Tibial nerve (tissue), 4 donors: ENCODE results near the gene DPYSL4. TPM values are rescaled to one million over a fixed set of nuclear protein-coding genes. Genes with fewer than 3 reads are reported as not detected.

ENCODE experiments used
- DNase-seq, 2 donors: peaks; one replicate each; pipeline ENCODE4 v3.0.0-alpha.2; 2019; ENCODE audit warnings: low spot score in 2 of 2
- H3K27ac ChIP-seq, 4 donors: fragments of 200-600 bp; sonication (generic) in 3 of 4; one replicate each; pipeline ENCODE4 v1.5.1; 2017 to 2019; ENCODE audit warnings: mild to moderate bottlenecking in 1 of 4
- H3K27me3 ChIP-seq, 2 donors: fragments of 200-600 bp; sonication (generic) in 1 of 2; one replicate each; pipeline versions ENCODE4 v1.5.1 to v1.6.0; 2017 to 2019
- H3K36me3 ChIP-seq, 3 donors: fragments of 200-600 bp; sonication (generic); one replicate each; pipeline ENCODE4 v1.5.1; 2018 to 2019
- H3K4me1 ChIP-seq, 4 donors: fragments of 200-600 bp; sonication (generic) in 3 of 4; one replicate each; pipeline ENCODE4 v1.5.1; 2017 to 2019
- H3K4me3 ChIP-seq, 4 donors: fragments of 200-600 bp; sonication (generic) in 3 of 4; one replicate each; pipeline ENCODE4 v1.5.1; 2017 to 2019; ENCODE audit warnings: mild to moderate bottlenecking in 1 of 4, moderate library complexity in 1 of 4
- H3K9me3 ChIP-seq, 4 donors: fragments of 200-600 bp; sonication (generic) in 3 of 4; one replicate each; pipeline ENCODE4 v1.5.1; 2017 to 2019
- CTCF ChIP-seq, 5 experiments: fragments of 200-600 bp in 3 of 5; fragments of 450-650 bp in 2 of 5; sonication (generic) in 3 of 5; IDR thresholded peaks; one replicate each; pipeline ENCODE4 v1.5.1; 2016 to 2019; ENCODE audit warnings: antibody characterized with exemption in 5 of 5, mild to moderate bottlenecking in 3 of 5, moderate library complexity in 2 of 5
- EP300 ChIP-seq, 2 donors: sonication (generic); formaldehyde crosslinking; IDR thresholded peaks; one replicate each; pipeline ENCODE4 v1.6.1; 2017; ENCODE audit warnings: antibody characterized with exemption in 2 of 2, mild to moderate bottlenecking in 1 of 2
- POLR2A ChIP-seq, 2 donors: fragments of 450-650 bp; IDR thresholded peaks; one replicate each; pipeline ENCODE4 v1.6.1; 2017; ENCODE audit warnings: antibody characterized with exemption in 2 of 2, mild to moderate bottlenecking in 2 of 2, moderate library complexity in 2 of 2
- WGBS, 2 donors: methylation state at CpG; one replicate each; pipeline ENCODE4 v1.1.5; 2018; 5-methylcytosine and 5-hydroxymethylcytosine counted together
- total RNA-seq, 4 donors: library from RNA; depleted of rRNA; stranded (reverse); fragments of >200 nt; gene quantifications; one replicate each; pipeline ENCODE4 v1.1.0, GENCODE V29; 2016

DPYSL4 gene
- total RNA-seq, 4 donors from 2014 or later = 0.21 to 3.1 (median 1.4) TPM

GRCh38 chr10:132207536-132208461 is 21.1 kb downstream of the DPYSL4 start:
- Histone ChIP-seq H3K27me3 (no peaks in the 10 kb centered on the region), H3K4me1 (no peaks in the 10 kb centered on the region), H3K9me3 (peaks cover 0 to 3% (median 0%) of the 10 kb centered on the region in 4 donors), H3K4me3 (no peak overlapping the region), H3K36me3 (peaks cover 0 to 48% (median 0%) of the 10 kb centered on the region in 3 donors), H3K27ac (no peak overlapping the region)
- no peak for DNase-seq
- 74 to 78% methylated on average over 26 to 39 of the region's 48 CpGs for WGBS, 2 donors
- no peak for TF ChIP-seq CTCF (IDR thresholded peaks at IDR 0.05)
- TF ChIP-seq EP300 (IDR thresholded peaks at IDR 0.05) = no peak
- no peak for TF ChIP-seq POLR2A (IDR thresholded peaks at IDR 0.05)

GRCh38 chr10:132208462-132209050 is 21.8 kb downstream of the DPYSL4 start:
- peaks cover 0 to 55% (median 0%) of the 10 kb centered on the region in 3 donors for H3K36me3 ChIP-seq
- H3K4me1 ChIP-seq = no peaks in the 10 kb centered on the region
- no peak overlapping the region for H3K4me3 ChIP-seq
- no peak overlapping the region for H3K27ac ChIP-seq
- WGBS, 2 donors = 72 to 77% methylated on average over 16 to 17 of the region's 17 CpGs
- no peaks in the 10 kb centered on the region for H3K27me3 ChIP-seq
- TF ChIP-seq EP300 (IDR thresholded peaks at IDR 0.05) (no peak), POLR2A (IDR thresholded peaks at IDR 0.05) (no peak), CTCF (IDR thresholded peaks at IDR 0.05) (no peak)
- no peak for DNase-seq
- peaks cover 0 to 10% (median 0%) of the 10 kb centered on the region in 4 donors for H3K9me3 ChIP-seq

- Histone ChIP-seq H3K27ac (no peak overlapping the region), H3K27me3 (no peaks in the 10 kb centered on the region), H3K4me3 (no peak overlapping the region), H3K36me3 (peaks cover 0 to 60% (median 0%) of the 10 kb centered on the region in 3 donors), H3K9me3 (peaks cover 0 to 16% (median 0%) of the 10 kb centered on the region in 4 donors), H3K4me1 (no peaks in the 10 kb centered on the region)
- TF ChIP-seq EP300 (IDR thresholded peaks at IDR 0.05) (no peak), POLR2A (IDR thresholded peaks at IDR 0.05) (no peak), CTCF (IDR thresholded peaks at IDR 0.05) (no peak)
- DNase-seq = no peak
- WGBS, 2 donors = 92 to 100% methylated on average over 4 to 14 of the region's 14 CpGs
Measured at GRCh38 chr10:132209130-132209529, 22.4 kb downstream of the DPYSL4 start.

GRCh38 chr10:132209978-132210530 is 23.3 kb downstream of the DPYSL4 start:
- no peaks in the 10 kb centered on the region for H3K4me1 ChIP-seq
- TF ChIP-seq EP300 (IDR thresholded peaks at IDR 0.05) = no peak
- TF ChIP-seq POLR2A (IDR thresholded peaks at IDR 0.05) = no peak
- no peak for TF ChIP-seq CTCF (IDR thresholded peaks at IDR 0.05)
- no peak for DNase-seq
- 84 to 94% methylated on average over 22 to 23 of the region's 23 CpGs for WGBS, 2 donors
- no peak overlapping the region for H3K27ac ChIP-seq
- peaks cover 0 to 63% (median 0%) of the 10 kb centered on the region in 3 donors for H3K36me3 ChIP-seq
- peaks cover 0 to 25% (median 0%) of the 10 kb centered on the region in 4 donors for H3K9me3 ChIP-seq
- H3K4me3 ChIP-seq = no peak overlapping the region
- H3K27me3 ChIP-seq = no peaks in the 10 kb centered on the region
